ENCODE measurements around the gene CDK6. TPM values are rescaled to one million over a fixed set of nuclear protein-coding genes. Genes with fewer than 3 reads are reported as not detected.

The CDK6 gene
- polyA plus RNA-seq, 1 experiment: 29.2 TPM

GRCh38 chr7:92782855-92783254 lies 53.5 kb downstream of the CDK6 start:
- ChIA-PET POLR2A (no interaction called here), CTCF (interaction anchor here (0.7 kb wide), 1 partner anchor 80 kb away, joined by 3 read pairs; no protein-coding TSS in a partner anchor)
- H3K36me3 ChIP-seq (ENCODE audit: control insufficient read depth, insufficient read depth, low read length): no peaks in the 10 kb centered on the region
- TF ChIP-seq CTCF (IDR thresholded peaks at IDR 0.05; ENCODE audit: insufficient read depth, low read depth, low read length): no peak
- DNase-seq (ENCODE audit: low read depth): no peak
- no peaks in the 10 kb centered on the region for H3K27me3 ChIP-seq (ENCODE audit: control insufficient read depth, insufficient read depth, low read length)
- H3K4me3 ChIP-seq (ENCODE audit: low read depth, low read length): no peak overlapping the region

GRCh38 chr7:92782236-92782635 lies 54.1 kb downstream of the CDK6 start:
- no peak for DNase-seq (ENCODE audit: low read depth)
- CTCF ChIA-PET: interaction anchor here (0.7 to 1.2 kb wide), 2 partner anchors 49 to 80 kb away, joined by 3 read pairs; no protein-coding TSS in a partner anchor
- POLR2A ChIA-PET: no interaction called here
- TF ChIP-seq CTCF (IDR thresholded peaks at IDR 0.05; ENCODE audit: insufficient read depth, low read depth, low read length): no peak
- H3K27me3 ChIP-seq (ENCODE audit: control insufficient read depth, insufficient read depth, low read length): no peaks in the 10 kb centered on the region
- H3K36me3 ChIP-seq (ENCODE audit: control insufficient read depth, insufficient read depth, low read length): no peaks in the 10 kb centered on the region
- no peak overlapping the region for H3K4me3 ChIP-seq (ENCODE audit: low read depth, low read length)

- TF ChIP-seq CTCF (IDR thresholded peaks at IDR 0.05; ENCODE audit: insufficient read depth, low read depth, low read length): no peak
- Histone ChIP-seq H3K27me3 (ENCODE audit: control insufficient read depth, insufficient read depth, low read length) (no peaks in the 10 kb centered on the region), H3K4me3 (ENCODE audit: low read depth, low read length) (no peak overlapping the region), H3K36me3 (ENCODE audit: control insufficient read depth, insufficient read depth, low read length) (no peaks in the 10 kb centered on the region)
- POLR2A ChIA-PET: no interaction called here
- no peak for DNase-seq (ENCODE audit: low read depth)
- CTCF ChIA-PET: interaction anchor here (1.0 to 1.2 kb wide), 2 partner anchors 12 to 51 kb away, joined by 3 read pairs; no protein-coding TSS in a partner anchor
These were observed 55.2 kb downstream of the CDK6 start for GRCh38 chr7:92781117-92781720.

- no peaks in the 10 kb centered on the region for H3K27me3 ChIP-seq (ENCODE audit: control insufficient read depth, insufficient read depth, low read length)
- CTCF ChIA-PET: no interaction called here
- no peak overlapping the region for H3K4me3 ChIP-seq (ENCODE audit: low read depth, low read length)
- no peak for DNase-seq (ENCODE audit: low read depth)
- no peak for TF ChIP-seq CTCF (IDR thresholded peaks at IDR 0.05; ENCODE audit: insufficient read depth, low read depth, low read length)
- no peaks in the 10 kb centered on the region for H3K36me3 ChIP-seq (ENCODE audit: control insufficient read depth, insufficient read depth, low read length)
- POLR2A ChIA-PET: no interaction called here
These were observed 57.4 kb downstream of the CDK6 start for GRCh38 chr7:92778972-92779371.

GRCh38 chr7:92777993-92778392 lies 58.4 kb downstream of the CDK6 start:
- DNase-seq (ENCODE audit: low read depth): no peak
- Histone ChIP-seq H3K27me3 (ENCODE audit: control insufficient read depth, insufficient read depth, low read length) (no peaks in the 10 kb centered on the region), H3K36me3 (ENCODE audit: control insufficient read depth, insufficient read depth, low read length) (no peaks in the 10 kb centered on the region; the same call in 1 of the 2 replicates), H3K4me3 (ENCODE audit: low read depth, low read length) (no peak overlapping the region)
- ChIA-PET POLR2A (no interaction called here), CTCF (no interaction called here)
- TF ChIP-seq CTCF (IDR thresholded peaks at IDR 0.05; ENCODE audit: insufficient read depth, low read depth, low read length): no peak

Data from BJ (cell line).